Stomach (tissue), 9 donors: ENCODE results near the gene KCNJ15. TPM values are rescaled to one million over a fixed set of nuclear protein-coding genes. Genes with fewer than 3 reads are reported as not detected.

Experiments
- DNase-seq, 2 donors: peaks; one replicate each; pipeline versions ENCODE4 v3.0.0 to v3.0.0-alpha.2; 2013 to 2019
- H3K27ac ChIP-seq, 5 donors: fragments of 200-600 bp in 4 of 5; sonication (generic) in 4 of 5; one replicate each; pipeline ENCODE4 v1.5.1; 2013 to 2019; ENCODE audit warnings: mild to moderate bottlenecking in 1 of 5, moderate library complexity in 1 of 5
- H3K27me3 ChIP-seq, 3 donors: fragments of 200-600 bp; sonication (generic); one replicate each; pipeline ENCODE4 v1.5.1; 2017 to 2019; ENCODE audit warnings: mixed run types in 1 of 3
- H3K36me3 ChIP-seq, 4 donors: fragments of 200-600 bp; sonication (generic); 1 replicate in 3 of 4; 2 replicates in 1 of 4; pipeline ENCODE4 v1.5.1; 2016 to 2019
- H3K4me1 ChIP-seq, 4 donors: fragments of 200-600 bp; sonication (generic); one replicate each; pipeline ENCODE4 v1.5.1; 2016 to 2019
- H3K4me3 ChIP-seq, 4 donors: fragments of 200-600 bp; sonication (generic) in 3 of 4; one replicate each; pipeline ENCODE4 v1.5.1; 2016 to 2019; ENCODE audit warnings: mild to moderate bottlenecking in 1 of 4
- H3K9me3 ChIP-seq, 4 donors: fragments of 200-600 bp; sonication (generic); one replicate each; pipeline ENCODE4 v1.5.1; 2016 to 2019
- EP300 ChIP-seq: sonication (generic); formaldehyde crosslinking; IDR thresholded peaks from one replicate; pipeline ENCODE4 v1.6.1; 2017; ENCODE audit warnings: antibody characterized with exemption
- POLR2A ChIP-seq, 4 donors: fragments of 450-650 bp; IDR thresholded peaks; one replicate each; pipeline ENCODE4 v1.6.1; 2016; ENCODE audit warnings: antibody characterized with exemption in 4 of 4, control low read depth in 2 of 4, mild to moderate bottlenecking in 1 of 4, moderate library complexity in 1 of 4
- POLR2AphosphoS5 ChIP-seq, 3 donors: sonication (generic); formaldehyde crosslinking; IDR thresholded peaks; one replicate each; pipeline ENCODE4 v1.6.1; 2016; ENCODE audit warnings: antibody characterized with exemption in 3 of 3
- WGBS, 5 donors: extraction: QIAGEN DNeasy Blood & Tissue Kit in 3 of 5; methylation state at CpG; one replicate each; pipeline versions ENCODE4 v1.1.5 to v1.1.7; 2013 to 2018; 5-methylcytosine and 5-hydroxymethylcytosine counted together
- intact Hi-C: fragments of 100-400 bp; cut with DNase I; formaldehyde crosslinking; loops from one replicate; pipeline ENCODE4 v1.15.1; 2023; ENCODE audit warnings: low total_unique reads
- polyA plus RNA-seq, 3 donors: library from polyadenylated mRNA; stranded (reverse); fragments of 200-250 nt; gene quantifications; one replicate each; pipeline ENCODE4 v1.2.3, GENCODE V29; 2013
- total RNA-seq, 5 donors: library from RNA; depleted of rRNA; stranded (reverse); fragments of >200 nt; gene quantifications; one replicate each; pipeline versions ENCODE4 v1.1.0 to v1.2.3, GENCODE V29; 2014 to 2016
- TF ChIP-seq, protein P1 (sequence below), 7 experiments: fragments of 450-650 bp in 4 of 7; fragments of 200-600 bp in 3 of 7; sonication (generic) in 3 of 7; IDR thresholded peaks; one replicate each; pipeline ENCODE4 v1.5.1; 2016 to 2019; ENCODE audit warnings: antibody characterized with exemption in 7 of 7, control low read depth in 2 of 7, mild to moderate bottlenecking in 1 of 7
- donor health status: healthy with polysubstance abuse.
- donor health status: Bipolar disorder and iron deficiency.
- donor health status: healthy.

The KCNJ15 gene
- total and polyA plus RNA-seq, 8 donors = 3.5 to 38.4 (median 7.3) TPM; not detected in 1

GRCh38 chr21:38351176-38351959 is 94.6 kb downstream of the KCNJ15 start:
- Histone ChIP-seq H3K4me1 (peaks cover 16 to 27% (median 20%) of the 10 kb centered on the region in 4 donors), H3K27me3 (no peaks in the 10 kb centered on the region), H3K27ac (peak overlapping the region in 2 of 5 donors; percentile 40 to 56), H3K36me3 (no peaks in the 10 kb centered on the region), H3K9me3 (no peaks in the 10 kb centered on the region), H3K4me3 (no peak overlapping the region)
- peak in 1 of 2 donors; percentile 22 for DNase-seq
- intact Hi-C loops = no loop called here
- 81 to 89% (median 87%) methylated on average over 15 to 16 of the region's 16 CpGs for WGBS, 5 donors
- TF ChIP-seq POLR2AphosphoS5 (IDR thresholded peaks at IDR 0.05) (no peak), EP300 (no peak), POLR2A (IDR thresholded peaks at IDR 0.05) (no peak)
- TF ChIP-seq, protein P1, sequence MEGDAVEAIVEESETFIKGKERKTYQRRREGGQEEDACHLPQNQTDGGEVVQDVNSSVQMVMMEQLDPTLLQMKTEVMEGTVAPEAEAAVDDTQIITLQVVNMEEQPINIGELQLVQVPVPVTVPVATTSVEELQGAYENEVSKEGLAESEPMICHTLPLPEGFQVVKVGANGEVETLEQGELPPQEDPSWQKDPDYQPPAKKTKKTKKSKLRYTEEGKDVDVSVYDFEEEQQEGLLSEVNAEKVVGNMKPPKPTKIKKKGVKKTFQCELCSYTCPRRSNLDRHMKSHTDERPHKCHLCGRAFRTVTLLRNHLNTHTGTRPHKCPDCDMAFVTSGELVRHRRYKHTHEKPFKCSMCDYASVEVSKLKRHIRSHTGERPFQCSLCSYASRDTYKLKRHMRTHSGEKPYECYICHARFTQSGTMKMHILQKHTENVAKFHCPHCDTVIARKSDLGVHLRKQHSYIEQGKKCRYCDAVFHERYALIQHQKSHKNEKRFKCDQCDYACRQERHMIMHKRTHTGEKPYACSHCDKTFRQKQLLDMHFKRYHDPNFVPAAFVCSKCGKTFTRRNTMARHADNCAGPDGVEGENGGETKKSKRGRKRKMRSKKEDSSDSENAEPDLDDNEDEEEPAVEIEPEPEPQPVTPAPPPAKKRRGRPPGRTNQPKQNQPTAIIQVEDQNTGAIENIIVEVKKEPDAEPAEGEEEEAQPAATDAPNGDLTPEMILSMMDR (IDR thresholded peaks at IDR 0.05) = no peak

DNA sequence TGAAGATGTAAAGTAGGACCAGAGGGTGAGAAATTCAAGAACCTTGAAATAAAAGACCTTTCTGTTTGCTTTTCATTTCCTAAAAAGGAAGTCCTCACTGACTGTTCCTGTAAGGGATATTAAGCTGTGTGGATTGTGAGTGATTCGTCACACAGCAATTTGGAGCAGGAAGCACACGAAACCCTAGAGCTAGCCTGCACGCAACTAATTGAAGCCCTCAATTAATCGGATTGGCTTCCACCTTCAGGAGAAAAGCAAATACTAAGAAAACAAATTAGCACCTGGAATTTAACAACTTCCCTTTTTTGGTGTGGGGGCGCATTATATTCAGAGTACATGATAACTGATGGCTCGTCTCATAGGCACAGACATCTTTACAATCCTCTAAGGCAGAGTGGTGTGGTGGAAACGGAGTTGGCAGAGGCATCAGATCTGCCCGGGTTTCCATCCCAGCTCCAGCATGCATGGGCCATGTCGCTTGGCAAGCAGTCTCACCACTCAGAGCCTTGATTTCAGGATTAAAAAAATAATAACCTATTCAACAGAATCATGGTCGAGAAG is 95.2 kb downstream of the KCNJ15 start:
- intact Hi-C loops = no loop called here
- WGBS, 5 donors = 18 to 39% (median 21%) methylated on average over 10 of the region's 10 CpGs
- no peak for DNase-seq
- Histone ChIP-seq H3K27ac (peak overlapping the region in 2 of 5 donors; percentile 40 to 56), H3K4me1 (peaks cover 16 to 27% (median 20%) of the 10 kb centered on the region in 4 donors), H3K9me3 (no peaks in the 10 kb centered on the region), H3K4me3 (no peak overlapping the region), H3K27me3 (no peaks in the 10 kb centered on the region), H3K36me3 (no peaks in the 10 kb centered on the region)
- TF ChIP-seq POLR2A (IDR thresholded peaks at IDR 0.05) (no peak), POLR2AphosphoS5 (IDR thresholded peaks at IDR 0.05) (peak in 1 of 3 donors; percentile 59)
- TF ChIP-seq, protein P1 (IDR thresholded peaks at IDR 0.05) = no peak

DNA sequence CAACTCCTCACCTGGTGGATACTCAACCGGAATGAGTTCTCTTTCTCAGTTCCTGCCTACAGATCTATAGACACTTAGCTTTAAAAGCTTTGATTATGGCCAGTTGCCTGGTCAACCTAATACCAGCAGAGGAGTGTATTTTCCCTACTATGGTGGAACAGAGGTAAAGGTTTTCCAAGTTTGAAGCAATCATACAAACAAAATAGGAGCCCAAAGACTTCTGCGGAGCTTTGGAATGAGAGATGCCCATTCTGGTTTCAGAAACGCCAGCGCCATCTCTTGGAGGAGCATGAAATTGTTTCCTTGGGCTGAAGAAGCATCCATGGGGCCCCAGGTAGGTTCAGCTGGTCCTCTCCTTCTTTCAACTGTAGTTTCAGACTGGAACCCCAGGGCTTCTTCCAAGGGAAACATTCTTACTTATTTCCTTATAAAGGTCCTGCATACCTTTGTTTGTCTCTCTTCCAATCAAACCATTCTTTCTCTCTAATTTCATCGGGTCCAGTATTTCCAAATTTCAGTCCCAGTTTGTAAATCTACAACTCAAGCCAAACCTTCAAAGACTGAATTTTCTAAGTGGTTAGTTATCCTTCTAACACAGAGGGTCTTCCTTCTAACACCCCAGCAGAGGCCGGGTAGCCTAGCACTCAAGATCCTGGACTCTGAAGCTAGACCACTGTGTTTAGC is 95.9 kb downstream of the KCNJ15 start:
- Histone ChIP-seq H3K4me1 (peaks cover 16 to 27% (median 20%) of the 10 kb centered on the region in 4 donors), H3K27ac (peak overlapping the region in 2 of 5 donors; percentile 40 to 56), H3K9me3 (no peaks in the 10 kb centered on the region), H3K27me3 (no peaks in the 10 kb centered on the region), H3K4me3 (no peak overlapping the region), H3K36me3 (no peaks in the 10 kb centered on the region)
- WGBS, 5 donors = 39 to 50% (median 45%) methylated on average over 6 of the region's 6 CpGs
- TF ChIP-seq, protein P1 (IDR thresholded peaks at IDR 0.05) = peak in 5 of 7 experiments; percentile 58 to 76 (median 62)
- TF ChIP-seq EP300 (no peak), POLR2AphosphoS5 (IDR thresholded peaks at IDR 0.05) (no peak)
- intact Hi-C loops = no loop called here
- peak; percentile 78 to 79 for DNase-seq

DNA sequence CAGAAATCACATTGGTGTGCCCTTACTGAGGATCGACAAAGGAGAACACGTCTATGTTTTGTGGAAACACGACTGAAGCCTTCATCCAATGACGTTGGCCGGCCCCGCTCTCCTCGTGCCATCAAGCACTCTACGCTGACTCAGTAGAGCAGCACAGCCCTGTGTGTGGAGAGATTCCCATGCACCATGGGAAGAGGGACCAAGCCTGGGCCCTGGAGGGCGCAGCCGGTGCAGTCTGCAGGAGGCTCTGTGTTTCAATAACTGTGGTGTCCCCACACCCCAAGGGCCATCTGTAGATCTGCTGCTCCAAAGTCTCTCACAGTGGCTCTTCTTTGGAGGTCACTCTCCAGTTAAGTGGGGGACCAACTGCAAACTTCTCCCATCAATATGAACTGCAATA is 97.4 kb downstream of the KCNJ15 start:
- TF ChIP-seq POLR2AphosphoS5 (IDR thresholded peaks at IDR 0.05) (no peak), POLR2A (IDR thresholded peaks at IDR 0.05) (no peak), EP300 (no peak)
- TF ChIP-seq, protein P1 (IDR thresholded peaks at IDR 0.05) = no peak
- Histone ChIP-seq H3K9me3 (no peaks in the 10 kb centered on the region), H3K36me3 (no peaks in the 10 kb centered on the region), H3K27ac (no peak overlapping the region), H3K27me3 (peaks cover 0 to 5% (median 0%) of the 10 kb centered on the region in 3 donors), H3K4me1 (peaks cover 16 to 27% (median 20%) of the 10 kb centered on the region in 4 donors), H3K4me3 (no peak overlapping the region)
- intact Hi-C loops = no loop called here
- 95 to 96% (median 95%) methylated on average over 10 of the region's 10 CpGs for WGBS, 5 donors
- DNase-seq = no peak
